Measurements from ENCODE around the gene VN1R5. TPM values are rescaled to one million over a fixed set of nuclear protein-coding genes. Genes with fewer than 3 reads are reported as not detected.

The VN1R5 gene
- total and polyA plus RNA-seq, 7 experiments from 2014 or later, result not detected

- Mint-ChIP-seq H3K4me3 (no peak overlapping the region), H3K4me1 (no peaks in the 10 kb centered on the region), H3K27ac (no peak overlapping the region), H3K27me3 (peaks cover 0 to 25% (median 24%) of the 10 kb centered on the region in 5 donors), H3K9me3 (peaks cover 10 to 58% (median 27%) of the 10 kb centered on the region in 11 donors), H3K36me3 (peaks cover 0 to 14% (median 4%) of the 10 kb centered on the region in 5 donors)
- no peak for ATAC-seq
- no peaks in the 10 kb centered on the region for H3K4me1 ChIP-seq (ENCODE audit: control insufficient read depth in 2 of 2, insufficient read depth in 2 of 2, low read length in 2 of 2)
- ChIA-PET CTCF (interaction anchor here (0.6 kb wide), 1 partner anchor 262 kb away, joined by 4 read pairs; no protein-coding TSS in a partner anchor), POLR2A (no interaction called here)
- no peak overlapping the region for H3K27ac ChIP-seq (ENCODE audit: low read depth, low read length)
- H3K27me3 ChIP-seq (ENCODE audit: control insufficient read depth in 2 of 2, insufficient read depth in 2 of 2, low read length in 2 of 2), result no peaks in the 10 kb centered on the region
- no peak overlapping the region for H3K4me3 ChIP-seq (ENCODE audit: low read length)
- intact Hi-C loops (cut with micrococcal nuclease), result no loop called here
- H3K9me3 ChIP-seq (ENCODE audit: control insufficient read depth in 2 of 3, low read length in 3 of 3), result peaks cover 0 to 7% (median 0%) of the 10 kb centered on the region in 3 experiments
- DNase-seq, result no peak
- H3K36me3 ChIP-seq (ENCODE audit: control insufficient read depth in 2 of 3, insufficient read depth in 3 of 3, low read length in 3 of 3), result no peaks in the 10 kb centered on the region
These were observed 27.7 kb upstream of the VN1R5 start for GRCh38 chr1:247228133-247228532.

- peaks cover 0 to 12% (median 9%) of the 10 kb centered on the region in 5 donors for H3K36me3 Mint-ChIP-seq
- ATAC-seq (no peak), DNase-seq (no peak)
- Histone ChIP-seq H3K36me3 (ENCODE audit: control insufficient read depth in 2 of 3, insufficient read depth in 3 of 3, low read length in 3 of 3) (no peaks in the 10 kb centered on the region), H3K4me1 (ENCODE audit: control insufficient read depth in 2 of 2, insufficient read depth in 2 of 2, low read length in 2 of 2) (no peaks in the 10 kb centered on the region), H3K4me3 (ENCODE audit: low read length) (no peak overlapping the region), H3K9me3 (ENCODE audit: control insufficient read depth in 2 of 3, low read length in 3 of 3) (peaks cover 0 to 8% (median 0%) of the 10 kb centered on the region in 3 experiments), H3K27me3 (ENCODE audit: control insufficient read depth in 2 of 2, insufficient read depth in 2 of 2, low read length in 2 of 2) (no peaks in the 10 kb centered on the region), H3K27ac (ENCODE audit: low read depth, low read length) (no peak overlapping the region)
- peaks cover 7 to 20% (median 12%) of the 10 kb centered on the region in 11 donors for H3K9me3 Mint-ChIP-seq
- ChIA-PET POLR2A (no interaction called here), CTCF (no interaction called here)
- H3K27me3 Mint-ChIP-seq, result peaks cover 0 to 14% (median 0%) of the 10 kb centered on the region in 5 donors
- no peaks in the 10 kb centered on the region for H3K4me1 Mint-ChIP-seq
- H3K4me3 Mint-ChIP-seq, result no peak overlapping the region
- no peak overlapping the region for H3K27ac Mint-ChIP-seq
- intact Hi-C loops (cut with micrococcal nuclease), result no loop called here
These were observed 14.2 kb upstream of the VN1R5 start for GRCh38 chr1:247241691-247242090.

DNA sequence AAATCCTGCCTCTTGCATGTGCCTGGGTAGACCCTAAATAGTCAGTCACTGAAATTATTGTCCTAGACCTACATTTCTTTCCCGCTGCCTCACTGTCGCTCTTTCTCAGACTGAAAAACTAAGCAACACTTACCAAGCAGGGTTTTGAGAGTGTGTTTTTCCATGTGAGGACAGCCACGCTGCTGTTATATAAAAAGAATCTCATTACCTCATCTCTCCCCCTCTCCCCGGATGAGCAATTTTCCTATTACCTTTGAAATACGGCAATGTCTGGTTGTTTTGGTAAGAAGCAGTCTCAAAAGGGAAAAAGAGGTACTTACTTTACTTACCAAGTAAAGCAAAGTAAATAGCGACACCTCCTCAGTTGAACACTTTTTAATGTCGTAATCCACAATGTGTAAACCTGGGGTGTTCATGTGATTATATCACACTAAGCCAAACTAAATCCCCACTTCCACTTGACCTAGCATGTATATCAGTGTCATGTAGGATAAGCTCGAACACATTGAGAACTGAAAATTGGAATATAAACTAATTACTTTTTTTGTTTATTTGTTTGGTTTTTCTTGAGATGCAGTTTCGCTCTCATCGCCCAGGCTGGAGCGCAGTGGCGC is 12.2 kb upstream of the VN1R5 start:
- no peak overlapping the region for H3K27ac Mint-ChIP-seq
- peaks cover 0 to 5% (median 0%) of the 10 kb centered on the region in 5 donors for H3K27me3 Mint-ChIP-seq
- no peak overlapping the region for H3K27ac ChIP-seq (ENCODE audit: low read depth, low read length)
- H3K36me3 ChIP-seq (ENCODE audit: control insufficient read depth in 2 of 3, insufficient read depth in 3 of 3, low read length in 3 of 3), result no peaks in the 10 kb centered on the region
- H3K27me3 ChIP-seq (ENCODE audit: control insufficient read depth in 2 of 2, insufficient read depth in 2 of 2, low read length in 2 of 2), result no peaks in the 10 kb centered on the region
- H3K9me3 Mint-ChIP-seq, result peaks cover 10 to 35% (median 18%) of the 10 kb centered on the region in 11 donors
- H3K4me1 ChIP-seq (ENCODE audit: control insufficient read depth in 2 of 2, insufficient read depth in 2 of 2, low read length in 2 of 2), result no peaks in the 10 kb centered on the region
- DNase-seq (no peak), ATAC-seq (no peak)
- POLR2A ChIA-PET, result no interaction called here
- H3K4me3 Mint-ChIP-seq, result no peak overlapping the region
- CTCF ChIA-PET, result no interaction called here
- no peak overlapping the region for H3K4me3 ChIP-seq (ENCODE audit: low read length)
- peaks cover 0 to 16% (median 9%) of the 10 kb centered on the region in 5 donors for H3K36me3 Mint-ChIP-seq
- intact Hi-C loops (cut with micrococcal nuclease), result no loop called here
- no peaks in the 10 kb centered on the region for H3K4me1 Mint-ChIP-seq
- peaks cover 0 to 8% (median 0%) of the 10 kb centered on the region in 3 experiments for H3K9me3 ChIP-seq (ENCODE audit: control insufficient read depth in 2 of 3, low read length in 3 of 3)

- Mint-ChIP-seq H3K4me1 (no peaks in the 10 kb centered on the region), H3K27me3 (peaks cover 0 to 15% (median 7%) of the 10 kb centered on the region in 5 donors), H3K9me3 (peaks cover 14 to 57% (median 29%) of the 10 kb centered on the region in 11 donors), H3K27ac (no peak overlapping the region), H3K36me3 (peaks cover 0 to 21% (median 9%) of the 10 kb centered on the region in 5 donors), H3K4me3 (no peak overlapping the region)
- POLR2A ChIA-PET, result no interaction called here
- H3K4me1 ChIP-seq (ENCODE audit: control insufficient read depth in 2 of 2, insufficient read depth in 2 of 2, low read length in 2 of 2), result no peaks in the 10 kb centered on the region
- no peaks in the 10 kb centered on the region for H3K36me3 ChIP-seq (ENCODE audit: control insufficient read depth in 2 of 3, insufficient read depth in 3 of 3, low read length in 3 of 3)
- no peaks in the 10 kb centered on the region for H3K27me3 ChIP-seq (ENCODE audit: control insufficient read depth in 2 of 2, insufficient read depth in 2 of 2, low read length in 2 of 2)
- no peak overlapping the region for H3K27ac ChIP-seq (ENCODE audit: low read depth, low read length)
- intact Hi-C loops (cut with micrococcal nuclease), result no loop called here
- no peak for DNase-seq
- CTCF ChIA-PET, result no interaction called here
- no peak for ATAC-seq
- peaks cover 0 to 8% (median 0%) of the 10 kb centered on the region in 3 experiments for H3K9me3 ChIP-seq (ENCODE audit: control insufficient read depth in 2 of 3, low read length in 3 of 3)
- no peak overlapping the region for H3K4me3 ChIP-seq (ENCODE audit: low read length)
These were observed 9.4 kb upstream of the VN1R5 start for GRCh38 chr1:247246325-247247115.

GRCh38 chr1:247247568-247247967 is 8.3 kb upstream of the VN1R5 start:
- CTCF ChIA-PET, result no interaction called here
- H3K36me3 Mint-ChIP-seq, result peaks cover 0 to 21% (median 9%) of the 10 kb centered on the region in 5 donors
- H3K27me3 Mint-ChIP-seq, result peaks cover 0 to 18% (median 10%) of the 10 kb centered on the region in 5 donors

GRCh38 chr1:247266053-247266452 is 10.2 kb downstream of the VN1R5 start:
- no peak overlapping the region for H3K27ac ChIP-seq (ENCODE audit: low read depth, low read length)
- peaks cover 4 to 55% (median 11%) of the 10 kb centered on the region in 11 donors for H3K9me3 Mint-ChIP-seq
- ATAC-seq, result no peak
- ChIA-PET POLR2A (no interaction called here), CTCF (no interaction called here)
- DNase-seq, result no peak
- H3K27me3 Mint-ChIP-seq, result peaks cover 0 to 16% (median 9%) of the 10 kb centered on the region in 5 donors
- intact Hi-C loops (cut with micrococcal nuclease), result no loop called here
- no peak overlapping the region for H3K4me3 ChIP-seq (ENCODE audit: low read length)
- no peak overlapping the region for H3K27ac Mint-ChIP-seq
- no peak overlapping the region for H3K4me3 Mint-ChIP-seq
- H3K36me3 ChIP-seq (ENCODE audit: control insufficient read depth in 2 of 3, insufficient read depth in 3 of 3, low read length in 3 of 3), result no peaks in the 10 kb centered on the region
- no peaks in the 10 kb centered on the region for H3K4me1 Mint-ChIP-seq
- H3K27me3 ChIP-seq (ENCODE audit: control insufficient read depth in 2 of 2, insufficient read depth in 2 of 2, low read length in 2 of 2), result no peaks in the 10 kb centered on the region
- H3K9me3 ChIP-seq (ENCODE audit: control insufficient read depth in 2 of 3, low read length in 3 of 3), result no peaks in the 10 kb centered on the region
- H3K36me3 Mint-ChIP-seq, result peaks cover 0 to 7% (median 0%) of the 10 kb centered on the region in 5 donors
- no peaks in the 10 kb centered on the region for H3K4me1 ChIP-seq (ENCODE audit: control insufficient read depth in 2 of 2, insufficient read depth in 2 of 2, low read length in 2 of 2)

More at GRCh38 chr1:247247568-247247967, 8.3 kb upstream of the VN1R5 start:
- ATAC-seq (no peak), DNase-seq (no peak)
- no peaks in the 10 kb centered on the region for H3K27me3 ChIP-seq (ENCODE audit: control insufficient read depth in 2 of 2, insufficient read depth in 2 of 2, low read length in 2 of 2)
- POLR2A ChIA-PET, result no interaction called here
- intact Hi-C loops (cut with micrococcal nuclease), result no loop called here
- H3K27ac Mint-ChIP-seq, result no peak overlapping the region
- no peak overlapping the region for H3K4me3 ChIP-seq (ENCODE audit: low read length)
- peaks cover 0 to 8% (median 0%) of the 10 kb centered on the region in 3 experiments for H3K9me3 ChIP-seq (ENCODE audit: control insufficient read depth in 2 of 3, low read length in 3 of 3)
- H3K9me3 Mint-ChIP-seq, result peaks cover 14 to 65% (median 29%) of the 10 kb centered on the region in 11 donors
- no peaks in the 10 kb centered on the region for H3K36me3 ChIP-seq (ENCODE audit: control insufficient read depth in 2 of 3, insufficient read depth in 3 of 3, low read length in 3 of 3)
- no peaks in the 10 kb centered on the region for H3K4me1 Mint-ChIP-seq
- no peaks in the 10 kb centered on the region for H3K4me1 ChIP-seq (ENCODE audit: control insufficient read depth in 2 of 2, insufficient read depth in 2 of 2, low read length in 2 of 2)
- H3K27ac ChIP-seq (ENCODE audit: low read depth, low read length), result no peak overlapping the region
- no peak overlapping the region for H3K4me3 Mint-ChIP-seq

All from naive thymus-derived CD4-positive, alpha-beta T cell (primary cell).